GM19397 (cell line): ENCODE measurements around the gene IQGAP3.

Source experiments
- ATAC-seq: cut with Tn5 transposase; IDR thresholded peaks from one replicate; pipeline ENCODE4 v1.9.1; 2021; ENCODE audit warnings: mild to moderate bottlenecking, moderate library complexity; ENCODE audit not compliant: unreplicated experiment

The IQGAP3 gene

DNA sequence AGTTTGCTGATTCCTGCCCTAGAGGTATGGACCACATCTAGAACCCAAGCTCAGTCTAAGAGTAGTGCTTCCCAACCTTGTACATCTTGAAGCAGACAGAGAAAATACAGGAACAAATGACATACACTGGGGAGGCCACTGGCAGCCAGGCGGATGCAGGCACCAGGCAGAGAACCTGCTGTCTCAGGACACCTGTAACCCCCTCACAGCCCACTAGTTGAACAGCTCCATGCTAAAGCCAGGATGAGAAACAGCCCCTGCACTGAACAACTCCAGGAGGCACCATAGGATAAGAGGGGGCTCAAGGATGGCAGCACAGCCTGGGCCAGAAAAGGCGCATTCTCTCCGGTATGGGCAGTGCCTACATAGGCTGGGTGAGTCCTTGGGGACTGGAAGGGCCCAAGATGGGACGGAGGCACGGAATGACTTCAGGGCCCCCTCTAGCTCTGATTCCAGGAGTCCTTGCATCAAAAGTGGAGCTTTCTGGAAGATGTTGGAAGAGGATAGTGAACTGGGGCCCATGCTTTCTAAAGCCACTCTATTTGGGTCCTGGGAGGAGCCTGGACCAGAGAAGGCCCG, 87.8 kb downstream of the IQGAP3 start:
- no peak for ATAC-seq

DNA sequence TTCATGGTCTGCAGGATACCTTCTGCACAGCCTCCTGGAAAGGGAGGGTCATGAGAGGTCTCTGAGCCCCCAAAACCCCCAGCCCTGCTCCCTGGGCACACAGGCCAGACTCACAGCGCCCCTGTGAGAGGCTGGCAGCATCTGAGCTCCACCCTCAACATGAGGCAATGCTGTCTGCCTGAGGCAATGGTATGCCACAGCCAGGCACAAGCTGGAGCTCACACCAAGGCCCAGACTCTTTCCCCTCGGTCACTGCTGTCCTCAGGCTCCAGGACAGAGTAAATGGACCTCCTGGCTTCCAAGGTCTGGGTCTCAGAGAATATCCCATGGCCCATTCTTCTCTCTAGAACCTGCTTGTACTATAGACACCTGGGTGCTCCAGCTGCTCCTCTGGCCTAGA, 89.0 kb downstream of the IQGAP3 start:
- no peak for ATAC-seq

DNA sequence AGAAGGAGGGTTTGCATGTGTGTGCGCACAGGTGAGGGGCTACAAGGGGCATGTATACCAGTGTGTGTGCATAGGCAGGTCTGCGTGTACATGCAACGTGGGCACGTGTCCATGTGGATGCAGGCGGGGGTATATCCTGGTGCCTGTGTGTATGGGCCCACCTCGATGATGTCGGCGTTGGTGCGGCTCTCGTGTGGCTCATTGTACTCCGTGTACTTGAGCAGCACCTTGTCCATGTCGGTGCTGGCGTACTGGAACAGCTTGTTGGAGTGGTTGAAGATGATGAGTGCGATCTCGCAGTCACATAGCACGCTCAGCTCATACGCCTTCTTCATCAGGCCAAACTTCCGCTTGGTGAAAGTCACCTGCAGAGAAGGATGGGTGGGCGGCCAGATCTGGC, 90.1 kb downstream of the IQGAP3 start:
- no peak for ATAC-seq

DNA sequence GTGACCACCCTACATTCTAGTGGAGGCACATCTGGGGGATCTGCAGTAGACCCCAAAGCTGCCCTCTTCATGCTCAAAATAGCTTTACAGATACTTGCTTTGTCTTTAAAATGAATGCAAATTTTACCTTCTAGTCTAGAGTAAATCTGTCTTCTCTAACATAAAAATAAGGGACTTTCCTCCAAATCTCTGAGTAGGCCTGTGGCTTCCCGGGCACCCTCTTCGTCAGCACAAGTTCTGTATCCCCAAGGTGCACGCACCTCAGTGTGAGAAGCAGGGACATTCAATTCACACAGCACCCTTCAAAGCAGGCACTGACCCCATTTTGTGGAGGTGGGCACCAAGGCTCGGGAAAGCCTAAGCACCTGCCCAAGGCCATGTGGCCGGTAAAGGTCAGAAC, 90.8 kb downstream of the IQGAP3 start:
- no peak for ATAC-seq

DNA sequence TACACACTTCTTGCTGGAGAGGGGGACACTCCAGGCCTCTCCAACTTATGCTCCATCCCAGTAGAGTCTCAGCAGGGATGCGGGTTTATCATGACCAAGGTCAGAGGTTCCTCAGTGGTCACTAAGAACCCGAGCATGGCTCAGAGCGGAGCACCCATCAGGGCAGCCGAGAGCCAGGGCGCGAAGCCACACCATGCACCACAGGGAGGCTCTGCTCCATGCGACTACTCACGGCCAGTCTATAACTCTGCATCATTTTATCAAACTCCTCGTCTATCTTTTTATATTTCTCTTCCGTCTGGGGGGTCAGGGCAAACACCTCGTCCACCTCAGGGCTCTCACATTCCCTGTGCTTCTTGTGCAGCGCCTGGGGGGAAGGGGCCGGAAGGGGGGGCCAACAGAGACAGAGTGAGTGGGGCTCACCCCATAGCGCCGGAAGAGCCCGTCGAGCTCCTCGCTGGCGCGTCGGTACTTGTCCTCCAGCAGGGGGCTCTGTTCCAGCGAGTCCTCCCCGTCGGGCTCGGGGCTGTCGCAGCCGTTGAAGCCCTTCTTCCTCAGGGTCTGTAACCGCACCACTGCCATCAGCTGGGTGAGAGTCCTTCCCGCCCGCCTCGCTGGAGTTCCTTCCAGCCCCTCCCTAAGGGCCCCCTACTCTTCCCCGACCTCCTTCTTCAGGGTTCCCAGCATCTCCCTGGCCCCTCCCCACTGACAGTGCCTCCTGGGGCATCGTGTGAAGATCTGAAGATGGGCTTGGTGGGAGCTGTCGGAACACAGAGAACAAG, 91.8 kb downstream of the IQGAP3 start:
- ATAC-seq: no peak

DNA sequence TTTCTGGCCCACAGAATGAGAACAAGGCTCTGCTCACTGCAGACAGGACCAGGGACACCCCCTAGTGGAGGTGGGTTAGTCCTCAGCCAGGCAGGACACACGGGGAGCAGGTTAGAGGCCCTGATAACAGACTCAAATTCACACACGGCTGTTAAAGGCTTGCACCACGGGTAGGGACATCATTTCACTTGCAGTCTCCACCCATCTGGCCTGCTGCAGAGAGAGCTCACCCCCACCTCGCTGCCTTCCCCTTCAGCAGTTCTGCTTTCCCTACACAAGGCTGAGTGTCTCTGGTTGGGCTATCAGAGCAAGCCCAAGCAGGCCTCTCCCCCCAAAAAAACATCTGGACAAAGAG, 92.4 kb downstream of the IQGAP3 start:
- no peak for ATAC-seq

DNA sequence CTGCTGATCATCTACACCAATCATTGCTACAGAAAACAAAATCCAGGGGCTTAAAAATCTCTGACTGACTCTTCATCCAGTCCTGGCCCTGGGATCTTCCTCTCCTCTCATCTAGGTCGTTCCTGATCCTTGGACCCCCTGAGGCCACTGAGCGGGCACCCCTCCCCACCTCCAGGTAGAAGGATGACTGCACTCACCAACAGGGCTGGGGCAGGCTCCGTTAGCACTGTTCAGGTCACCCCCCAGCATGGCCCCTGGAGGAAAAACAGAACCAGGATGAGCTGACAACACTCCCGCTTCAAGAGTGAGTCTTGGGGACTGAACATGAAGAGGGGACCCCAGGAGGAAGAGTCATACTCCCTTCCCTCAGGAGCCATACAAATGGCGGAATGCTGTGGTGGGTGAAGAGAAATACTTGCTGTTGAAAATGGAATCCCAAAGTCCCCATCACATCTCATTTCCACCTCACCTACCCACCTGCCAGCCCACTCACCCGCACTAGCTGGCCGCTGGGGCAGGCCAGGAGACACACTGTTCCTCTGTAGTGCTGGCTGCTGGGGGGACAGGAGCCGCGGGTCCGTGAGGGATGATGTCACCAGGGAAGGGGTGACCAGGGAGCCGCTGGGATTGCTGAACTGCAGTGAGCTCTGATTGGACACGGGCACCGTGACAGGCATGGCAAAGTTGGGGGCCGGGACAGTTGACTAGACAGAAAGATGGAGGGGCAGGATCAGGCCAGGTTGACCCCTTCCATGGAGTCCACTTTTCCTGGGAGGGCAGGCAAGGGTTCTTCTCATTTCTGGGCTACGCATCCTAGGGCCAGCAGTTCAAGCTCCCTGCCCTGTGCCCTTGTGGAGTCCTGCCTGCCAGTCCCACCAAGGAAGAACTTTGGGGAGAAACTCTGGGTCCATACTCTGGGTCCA, 93.0 kb downstream of the IQGAP3 start:
- no peak for ATAC-seq

DNA sequence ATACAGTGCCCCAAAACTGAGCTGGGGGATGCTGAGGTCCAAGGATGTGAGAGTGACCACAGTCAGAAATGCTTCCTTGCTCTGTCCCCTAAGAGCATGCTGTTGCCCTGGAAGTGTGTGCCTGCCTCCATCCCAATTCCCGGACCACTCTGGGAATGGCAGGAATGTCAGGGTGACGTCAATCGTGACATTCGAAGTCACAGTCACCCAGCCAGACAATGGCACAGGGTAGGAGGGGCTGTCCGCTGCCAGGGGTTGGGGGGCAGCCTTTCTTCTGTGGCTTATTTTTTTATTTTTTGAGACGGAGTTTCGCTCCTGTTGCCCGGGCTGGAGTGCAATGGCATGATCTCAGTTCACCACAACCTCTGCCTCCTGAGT, 94.1 kb downstream of the IQGAP3 start:
- ATAC-seq: no peak

DNA sequence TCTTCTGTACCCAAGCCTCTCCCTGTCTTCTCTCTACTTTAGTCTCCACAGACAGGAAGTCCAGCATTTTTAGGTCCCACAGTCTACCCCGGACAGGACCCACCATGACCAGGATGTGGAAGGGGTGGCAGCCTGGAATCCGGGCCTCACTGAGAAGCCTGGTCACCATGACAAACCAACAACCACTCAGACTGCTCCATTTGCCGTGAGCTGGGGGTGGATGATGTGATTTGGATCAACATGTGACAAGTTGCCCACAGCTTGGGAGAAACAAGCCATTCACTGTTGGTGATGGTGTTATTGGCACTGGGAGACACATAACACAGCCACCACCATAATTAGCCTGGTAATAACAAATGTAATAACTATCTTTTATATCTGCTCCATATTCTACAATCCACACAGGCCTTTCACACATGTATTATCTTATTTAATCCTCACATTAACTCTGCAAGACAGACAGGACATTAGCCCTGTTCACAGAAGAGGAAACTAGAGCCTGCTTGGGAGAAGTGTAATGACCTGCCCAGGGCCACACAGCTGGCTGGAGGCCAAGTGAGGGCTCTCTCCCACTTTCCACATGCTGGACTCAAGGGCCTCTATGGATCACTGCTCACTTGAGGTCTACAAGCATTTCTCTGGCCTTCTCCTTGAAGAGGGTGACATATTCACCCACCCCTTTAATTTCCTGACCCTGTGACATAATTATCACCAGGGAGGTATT, 94.7 kb downstream of the IQGAP3 start:
- no peak for ATAC-seq

DNA sequence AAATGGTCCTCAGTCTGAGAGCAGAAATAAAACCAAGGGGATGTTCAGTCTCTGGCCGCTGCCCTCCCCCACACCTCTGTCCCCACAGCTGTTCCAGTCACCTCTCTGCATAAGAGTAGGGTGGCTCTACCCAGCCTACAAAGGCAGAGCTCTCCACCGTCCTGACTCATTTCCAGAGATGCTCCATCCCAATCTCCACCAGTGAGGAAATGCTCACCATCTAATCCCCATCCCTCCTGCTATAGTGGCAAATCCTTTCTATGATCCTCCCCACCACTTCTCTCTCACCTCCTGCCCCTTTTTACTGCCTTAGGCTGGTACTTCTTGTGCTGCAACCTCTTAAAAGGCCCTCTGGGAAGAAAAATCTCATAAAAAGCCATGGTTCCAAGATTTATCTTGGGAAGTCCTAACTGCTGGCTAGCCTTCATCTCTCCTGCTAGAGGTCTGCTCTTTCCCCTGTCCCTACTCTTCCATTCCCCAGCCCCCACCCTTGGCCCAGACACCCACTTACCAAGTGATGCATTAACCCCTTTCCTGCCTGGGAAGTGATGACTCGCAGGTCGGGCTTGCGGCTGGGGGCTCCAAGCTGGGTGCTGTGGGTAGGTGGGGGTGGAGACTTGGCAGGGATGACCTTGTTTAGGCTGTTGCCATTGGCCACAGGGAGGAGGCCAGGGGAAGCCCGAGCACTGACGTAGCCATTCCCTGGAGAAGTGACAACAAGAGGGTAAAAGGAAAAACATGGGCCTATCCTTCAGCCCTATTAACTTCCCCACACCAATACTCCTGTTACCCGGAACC, 95.7 kb downstream of the IQGAP3 start:
- ATAC-seq: no peak

DNA sequence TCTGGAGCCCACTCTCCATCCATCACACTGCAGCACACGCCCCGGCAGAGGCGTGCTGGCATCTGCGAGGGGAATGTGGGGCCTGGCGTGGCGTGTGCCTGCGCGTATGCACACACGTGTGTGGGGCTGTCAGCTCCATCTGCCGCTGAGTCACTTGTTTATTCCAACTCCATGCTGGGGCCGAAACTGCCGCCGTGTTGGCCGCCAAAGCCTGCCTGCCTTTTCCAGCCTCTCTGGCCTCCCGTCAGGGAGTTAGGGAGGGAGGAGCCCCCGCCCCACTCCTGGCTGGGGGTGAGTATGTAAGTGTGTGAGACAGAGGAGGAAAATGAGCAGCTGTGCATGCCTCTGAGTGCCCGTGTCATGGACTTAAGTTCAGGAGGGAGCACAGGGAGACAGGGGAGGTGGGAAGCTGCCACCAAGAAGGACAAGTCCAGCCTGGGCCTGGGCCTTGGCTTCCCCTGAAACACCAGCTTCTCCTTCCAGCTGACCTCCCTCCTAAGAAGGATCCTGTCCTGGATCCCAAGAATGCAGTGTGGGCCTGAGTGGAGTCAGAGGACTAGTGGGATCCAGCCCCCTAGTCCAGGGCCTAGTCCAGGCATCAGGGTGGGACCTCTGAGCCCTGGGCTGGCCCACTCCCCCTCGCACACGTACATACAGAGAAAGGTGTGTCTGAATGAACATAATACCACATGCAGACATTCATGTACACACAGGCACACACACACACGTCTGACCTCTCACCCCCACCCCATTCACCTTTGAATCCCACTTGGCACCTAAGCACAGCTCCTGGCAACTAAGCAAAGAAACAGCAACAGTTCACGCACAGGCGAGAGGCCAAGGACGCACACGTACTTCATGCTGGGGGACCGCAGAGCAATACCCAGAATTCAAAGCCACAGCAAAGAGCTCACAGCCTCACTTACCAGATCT, 96.5 kb downstream of the IQGAP3 start:
- ATAC-seq: no peak
